Adipocyte (in vitro differentiated cells): ENCODE measurements around the gene HACD1.
A peak's percentile ranks its signal among the peaks of the same experiment; 100 is the strongest.
"Not testable (repeated sequence)": the region's sequence is repeated elsewhere in the genome, so short reads cannot be mapped to it uniquely, and the experiment has no call there.

ENCODE experiments used
- DNase-seq: peaks from one replicate; pipeline ENCODE4 v3.0.0-alpha.2; 2015; ENCODE audit warnings: low read depth
- H3K27me3 ChIP-seq: replicated peaks from 2 replicates; pipeline ENCODE4 v1.7.0; 2013; ENCODE audit warnings: mild to moderate bottlenecking, low read length, moderate library complexity; ENCODE audit not compliant: control insufficient read depth, insufficient read depth
- H3K36me3 ChIP-seq: 2 replicates; pipeline ENCODE4 v1.7.0; 2013; ENCODE audit warnings: low read length, mild to moderate bottlenecking, moderate library complexity; ENCODE audit not compliant: control insufficient read depth, insufficient read depth, severe bottlenecking
- H3K4me1 ChIP-seq: 2 replicates; pipeline ENCODE4 v1.7.0; 2013; ENCODE audit warnings: mild to moderate bottlenecking, low read length, moderate library complexity; ENCODE audit not compliant: control insufficient read depth, insufficient read depth
- H3K4me3 ChIP-seq: 2 replicates; pipeline ENCODE4 v1.7.0; 2013; ENCODE audit warnings: mild to moderate bottlenecking, low read length, moderate library complexity
- H3K9ac ChIP-seq: 2 replicates; pipeline ENCODE4 v1.7.0; 2013; ENCODE audit warnings: mild to moderate bottlenecking, low read length, moderate library complexity
- H3K9me3 ChIP-seq: 2 replicates; pipeline ENCODE4 v1.7.0; 2013; ENCODE audit warnings: mild to moderate bottlenecking, low read length, moderate library complexity; ENCODE audit not compliant: control insufficient read depth

Gene HACD1

DNA sequence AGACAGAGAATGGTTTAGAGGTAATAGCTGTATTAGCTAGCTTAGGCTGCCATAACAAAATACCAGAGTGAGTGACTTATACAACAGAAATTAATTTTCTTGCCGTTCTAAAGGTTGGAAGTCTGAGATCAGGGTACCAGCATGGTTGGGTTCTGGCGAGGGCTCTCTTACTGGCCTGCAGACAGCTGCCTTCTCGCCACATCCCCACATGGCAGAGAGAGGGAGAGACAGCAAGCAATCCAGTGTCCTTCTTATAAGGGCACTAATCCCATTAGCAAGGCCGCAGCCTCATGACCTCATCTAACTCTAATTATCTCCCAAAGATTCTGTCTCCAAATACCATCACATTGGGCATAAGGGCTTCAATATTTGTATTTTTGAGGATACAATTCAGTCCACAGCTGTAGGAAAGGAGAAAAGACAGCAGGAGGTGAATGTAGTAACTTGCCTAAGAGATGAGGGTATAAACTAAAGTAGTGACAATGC is 23.2 kb upstream of the HACD1 start:
- Histone ChIP-seq H3K4me1 (peaks cover 12% of the 10 kb centered on the region), H3K9me3 (peaks cover 3% of the 10 kb centered on the region), H3K36me3 (no peaks in the 10 kb centered on the region), H3K27me3 (no peaks in the 10 kb centered on the region), H3K4me3 (no peak overlapping the region), H3K9ac (no peak overlapping the region)
- DNase-seq: no peak

DNA sequence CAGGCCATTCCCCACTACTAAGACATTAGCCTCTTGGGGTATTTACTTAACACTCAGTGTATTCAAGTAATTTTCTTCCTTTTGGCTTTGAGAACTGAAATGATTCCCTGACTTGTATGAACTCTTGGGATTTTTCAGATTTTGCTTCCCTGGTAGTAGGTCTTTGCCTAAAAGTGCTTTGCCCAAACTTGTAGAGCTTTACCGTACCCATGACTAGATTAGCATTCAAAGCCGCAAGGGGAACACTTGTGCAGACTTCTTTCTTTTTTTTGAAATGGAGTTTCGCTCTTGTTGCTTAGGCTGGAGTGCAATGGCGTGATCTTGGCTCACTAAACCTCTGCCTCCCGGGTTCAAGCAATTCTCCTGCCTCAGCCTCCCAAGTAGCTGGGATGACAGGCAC is 20.7 kb upstream of the HACD1 start:
- H3K9me3 ChIP-seq: peaks cover 3% of the 10 kb centered on the region
- no peak overlapping the region for H3K4me3 ChIP-seq
- H3K27me3 ChIP-seq: no peaks in the 10 kb centered on the region
- H3K9ac ChIP-seq: no peak overlapping the region
- no peak for DNase-seq
- no peaks in the 10 kb centered on the region for H3K36me3 ChIP-seq
- peaks cover 5% of the 10 kb centered on the region for H3K4me1 ChIP-seq

DNA sequence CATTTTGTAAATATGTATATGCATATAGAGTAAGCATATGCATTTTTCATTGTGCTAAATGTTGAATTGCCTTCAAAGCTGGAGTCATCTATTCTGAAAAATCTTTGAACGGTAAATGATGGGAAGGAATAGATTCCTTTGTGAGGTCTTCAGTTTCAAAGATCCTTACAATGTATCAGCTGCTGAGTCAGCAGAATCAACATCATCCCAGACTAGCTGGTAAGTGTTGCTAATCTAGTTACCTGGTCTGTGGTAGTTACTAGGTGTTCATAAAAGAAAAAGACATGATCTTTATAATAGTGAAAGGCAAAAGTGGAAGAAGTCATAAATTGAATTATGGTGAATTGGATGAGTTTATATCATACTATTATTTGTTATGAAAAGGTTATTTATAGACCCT is 16.2 kb upstream of the HACD1 start:
- no peak for DNase-seq
- no peaks in the 10 kb centered on the region for H3K9me3 ChIP-seq

DNA sequence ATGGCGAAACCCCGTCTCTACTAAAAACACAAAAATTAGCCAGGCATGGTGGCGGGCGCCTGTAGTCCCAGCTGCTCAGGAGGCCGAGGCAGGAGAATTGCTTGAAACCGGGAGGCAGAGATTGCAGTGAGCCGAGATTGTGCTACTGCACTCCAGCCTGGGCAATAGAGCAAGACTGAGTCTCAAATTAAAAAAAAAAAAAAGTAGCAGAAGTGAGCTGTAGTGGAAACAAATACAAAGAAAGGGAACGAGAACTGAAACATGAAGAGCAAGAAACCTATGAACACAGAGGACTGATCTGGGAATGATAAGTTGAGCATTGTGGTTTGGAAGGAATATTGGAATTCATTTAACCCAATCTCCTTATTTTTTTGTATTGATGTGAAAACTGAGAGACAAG is 15.4 kb upstream of the HACD1 start:
- not testable (repeated sequence) for H3K4me1 ChIP-seq, H3K27me3 ChIP-seq

More for the DNA sequence above, 16.2 kb upstream of the HACD1 start:
- H3K9ac ChIP-seq: no peak overlapping the region
- no peaks in the 10 kb centered on the region for H3K36me3 ChIP-seq
- H3K27me3 ChIP-seq: no peaks in the 10 kb centered on the region
- H3K4me3 ChIP-seq: no peak overlapping the region
- no peaks in the 10 kb centered on the region for H3K4me1 ChIP-seq

DNA sequence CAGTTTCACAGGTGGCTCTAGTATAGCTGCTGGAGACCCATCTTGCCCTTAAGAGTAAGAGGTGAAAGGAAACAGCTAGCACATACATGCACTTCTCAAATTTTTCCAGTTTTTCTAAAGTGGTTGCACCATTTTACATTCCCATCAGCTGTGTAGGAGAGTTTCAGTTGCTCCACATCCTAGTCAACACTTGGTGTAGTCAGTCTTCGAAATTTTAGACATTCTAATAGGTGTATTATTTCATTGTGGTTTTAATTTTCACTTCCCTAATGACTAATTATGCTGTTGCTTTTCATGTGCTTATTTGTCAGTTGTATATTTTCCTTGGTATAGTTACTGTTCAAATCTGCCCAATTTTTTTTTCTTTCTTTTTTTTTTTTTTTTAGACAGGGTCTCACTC is 9.5 kb upstream of the HACD1 start:
- Histone ChIP-seq H3K27me3 (no peaks in the 10 kb centered on the region), H3K9me3 (peaks cover 4% of the 10 kb centered on the region), H3K36me3 (no peaks in the 10 kb centered on the region), H3K4me3 (no peak overlapping the region), H3K4me1 (no peaks in the 10 kb centered on the region), H3K9ac (no peak overlapping the region)
- DNase-seq: no peak

More for the DNA sequence above, 15.4 kb upstream of the HACD1 start:
- not testable (repeated sequence) for H3K9ac ChIP-seq, H3K36me3 ChIP-seq, DNase-seq, H3K9me3 ChIP-seq, H3K4me3 ChIP-seq

DNA sequence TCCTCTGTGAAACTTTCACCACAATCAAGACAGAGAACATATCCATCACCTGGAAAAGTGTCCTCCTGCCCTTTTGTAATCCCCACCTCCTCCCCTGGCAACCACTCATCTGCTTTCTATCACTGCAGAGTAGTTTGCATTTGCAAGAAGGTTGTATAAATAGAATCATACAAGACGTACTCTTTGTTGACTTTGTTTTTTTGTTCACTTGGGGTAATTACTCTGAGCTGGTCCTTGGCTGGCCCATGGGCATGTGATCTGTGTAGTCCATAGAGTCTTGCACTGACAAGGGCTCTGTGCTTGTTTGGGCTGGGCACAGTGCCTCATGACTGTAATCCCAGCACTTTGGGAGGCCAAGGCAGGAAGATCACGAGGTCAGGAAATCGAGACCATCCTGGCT is 7.8 kb upstream of the HACD1 start:
- DNase-seq: no peak
- no peak overlapping the region for H3K9ac ChIP-seq
- no peaks in the 10 kb centered on the region for H3K4me1 ChIP-seq
- no peaks in the 10 kb centered on the region for H3K36me3 ChIP-seq
- no peak overlapping the region for H3K4me3 ChIP-seq
- no peaks in the 10 kb centered on the region for H3K27me3 ChIP-seq
- peaks cover 4% of the 10 kb centered on the region for H3K9me3 ChIP-seq

DNA sequence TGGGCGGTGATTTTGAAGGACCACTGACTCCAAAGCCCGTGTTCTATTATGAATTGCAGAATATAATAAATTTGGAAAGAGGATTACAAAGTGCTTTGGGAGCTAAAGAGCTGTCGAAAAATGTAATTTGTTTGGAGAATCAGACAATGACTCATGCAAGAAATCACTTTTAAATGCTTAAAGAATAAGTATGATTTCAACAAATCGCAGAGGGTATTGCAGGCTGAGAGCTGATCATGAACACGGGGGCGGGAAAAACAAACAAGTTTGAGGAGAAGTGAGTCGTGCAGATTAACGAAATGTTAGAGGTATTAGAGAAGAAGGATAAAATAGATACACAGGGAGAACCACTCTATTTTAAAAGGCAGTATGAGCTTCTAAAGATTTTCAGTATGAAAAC is 4.9 kb upstream of the HACD1 start:
- no peak overlapping the region for H3K4me3 ChIP-seq
- peaks cover 4% of the 10 kb centered on the region for H3K9me3 ChIP-seq
- no peaks in the 10 kb centered on the region for H3K27me3 ChIP-seq
- peak; percentile 7 for DNase-seq
- H3K36me3 ChIP-seq: no peaks in the 10 kb centered on the region
- no peaks in the 10 kb centered on the region for H3K4me1 ChIP-seq
- no peak overlapping the region for H3K9ac ChIP-seq

DNA sequence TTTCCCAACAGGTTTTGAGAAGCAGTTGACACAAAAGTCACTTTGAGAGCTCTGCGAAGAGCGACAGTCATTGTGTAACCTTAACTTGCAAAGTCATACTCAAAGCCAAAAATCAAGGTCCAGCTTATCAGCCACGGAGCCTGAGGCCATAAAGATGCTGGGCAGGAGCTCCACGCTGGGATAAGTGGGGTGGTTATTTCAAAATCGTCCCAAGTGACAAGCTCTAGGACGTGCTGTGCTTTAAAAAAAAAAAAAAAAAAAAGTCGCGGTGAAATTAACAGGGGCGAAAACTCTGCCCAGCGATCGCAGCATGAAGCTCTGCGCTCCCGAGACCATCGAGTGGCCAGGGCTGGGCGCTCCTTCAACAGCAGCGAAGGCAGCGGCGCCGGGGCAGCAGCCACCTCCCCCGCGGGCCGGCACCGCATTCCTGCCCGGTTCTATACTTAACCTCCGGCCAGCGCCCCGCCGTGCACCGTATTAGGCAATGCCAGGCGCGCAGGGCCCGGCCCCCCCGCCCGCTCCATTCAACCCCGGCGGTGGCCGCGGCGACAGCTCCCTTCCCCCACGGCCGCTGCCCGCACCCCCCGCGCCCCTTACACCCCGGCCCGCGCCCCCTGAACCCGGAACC is 657 bp downstream of the HACD1 start:
- no peaks in the 10 kb centered on the region for H3K36me3 ChIP-seq
- no peaks in the 10 kb centered on the region for H3K9me3 ChIP-seq
- DNase-seq: peak; percentile 87

DNA sequence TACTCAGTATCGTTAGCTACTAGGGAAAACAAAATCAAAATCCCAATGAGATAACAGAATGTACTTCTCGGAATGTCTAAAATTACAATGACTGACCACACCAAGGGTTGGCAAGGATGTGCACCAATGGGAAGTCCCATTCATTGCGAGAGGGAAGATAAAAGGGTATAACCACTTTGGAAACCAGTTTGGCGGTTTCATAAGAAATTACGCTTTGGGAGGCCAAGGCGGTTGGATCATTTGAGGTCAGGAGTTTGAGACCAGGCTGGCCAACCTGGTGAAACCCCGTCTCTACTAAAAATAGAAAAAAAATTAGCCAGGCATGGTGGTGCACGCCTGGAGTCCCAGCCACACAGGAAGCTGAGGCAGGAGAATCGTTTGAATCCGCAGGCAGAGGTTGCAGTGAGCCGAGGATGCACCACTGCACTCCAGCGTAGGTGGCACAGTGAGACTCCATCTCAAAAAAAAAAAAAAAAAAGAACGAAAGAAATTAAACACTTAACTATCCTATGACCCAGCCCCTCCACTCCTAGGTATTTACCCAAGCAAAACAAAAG is 7.6 kb downstream of the HACD1 start:
- Histone ChIP-seq H3K9me3 (no peaks in the 10 kb centered on the region), H3K4me3 (no peak overlapping the region), H3K27me3 (no peaks in the 10 kb centered on the region), H3K4me1 (no peaks in the 10 kb centered on the region), H3K36me3 (peaks cover 5% of the 10 kb centered on the region), H3K9ac (no peak overlapping the region)
- no peak for DNase-seq

More for the DNA sequence above, 657 bp downstream of the HACD1 start:
- Histone ChIP-seq H3K4me3 (peak overlapping the region; percentile 90), H3K4me1 (peaks cover 3% of the 10 kb centered on the region), H3K9ac (peak overlapping the region; percentile 86), H3K27me3 (no peaks in the 10 kb centered on the region)

DNA sequence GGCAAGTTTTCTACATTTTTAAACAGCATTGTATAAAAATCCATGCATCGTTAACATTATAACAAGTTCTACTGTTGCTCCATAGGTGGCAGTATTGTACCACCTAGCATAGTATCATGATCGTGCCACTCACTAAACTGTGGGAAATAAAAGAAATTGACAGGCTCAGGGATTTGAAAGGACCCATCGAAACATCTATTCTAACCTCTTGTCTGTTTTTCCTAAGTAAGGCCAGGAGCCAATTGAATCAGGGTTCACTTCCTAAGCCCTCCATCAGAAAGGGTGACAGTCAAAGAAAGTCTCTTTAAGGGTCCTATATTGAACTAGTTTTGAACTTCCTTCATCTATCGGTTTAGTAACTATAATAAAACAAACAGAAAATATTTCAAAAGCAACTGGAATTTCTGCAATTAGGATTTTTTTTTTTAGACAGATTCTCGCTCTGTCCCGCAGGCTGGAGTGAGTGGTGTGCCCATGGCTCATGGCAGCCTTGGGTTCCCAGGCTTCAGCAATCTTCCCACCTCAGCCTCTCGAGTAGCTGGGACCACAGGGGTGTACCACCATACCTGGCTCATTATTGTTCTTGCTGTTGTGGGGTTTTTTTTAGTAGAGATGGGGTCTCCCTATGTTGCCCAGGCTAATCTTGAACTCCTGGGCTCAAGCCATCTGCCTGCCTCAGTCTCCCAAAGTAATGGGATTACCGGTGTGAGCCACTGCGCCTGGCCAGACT is 9.4 kb downstream of the HACD1 start:
- no peaks in the 10 kb centered on the region for H3K4me1 ChIP-seq
- H3K27me3 ChIP-seq: no peaks in the 10 kb centered on the region
- peak; percentile 83 for DNase-seq
- H3K9me3 ChIP-seq: no peaks in the 10 kb centered on the region
- no peak overlapping the region for H3K4me3 ChIP-seq
- H3K9ac ChIP-seq: peak overlapping the region; percentile 16
- peaks cover 13% of the 10 kb centered on the region for H3K36me3 ChIP-seq

DNA sequence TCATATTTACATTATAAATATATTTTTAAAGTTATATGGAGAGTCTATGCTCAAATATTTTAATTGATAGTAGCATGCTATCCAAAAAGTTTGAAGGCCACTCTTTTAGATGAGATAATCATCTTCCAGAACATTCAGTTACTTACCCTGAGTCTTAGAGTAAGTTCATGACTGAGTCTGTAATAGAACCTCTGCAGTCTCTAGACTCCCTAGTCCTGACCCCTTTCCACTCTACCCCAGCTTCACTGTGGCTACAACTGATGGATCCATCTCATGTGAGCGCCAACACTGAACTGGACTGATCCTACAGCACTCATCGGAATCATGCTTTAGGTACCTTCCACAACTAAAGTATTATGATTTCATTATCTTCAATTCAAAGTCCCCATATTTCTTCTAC is 10.1 kb downstream of the HACD1 start:
- Histone ChIP-seq H3K9me3 (no peaks in the 10 kb centered on the region), H3K36me3 (peaks cover 17% of the 10 kb centered on the region)
- no peak for DNase-seq

More for the DNA sequence above, 10.1 kb downstream of the HACD1 start:
- no peak overlapping the region for H3K9ac ChIP-seq
- H3K4me1 ChIP-seq: no peaks in the 10 kb centered on the region
- H3K27me3 ChIP-seq: no peaks in the 10 kb centered on the region
- no peak overlapping the region for H3K4me3 ChIP-seq
